ENCODE results near the gene PRKAR2B.
A peak's percentile ranks its signal among the peaks of the same experiment; 100 is the strongest.
"Not testable (repeated sequence)": the region's sequence is repeated elsewhere in the genome, so short reads cannot be mapped to it uniquely, and the experiment has no call there.

Gene PRKAR2B

GRCh38 chr7:107148721-107149120, 104.2 kb downstream of the PRKAR2B start:
- FAIRE-seq (no peak), DNase-seq (ENCODE audit: extremely low spot score, insufficient read length, low read depth) (no peak)

GRCh38 chr7:107149863-107150262, 105.4 kb downstream of the PRKAR2B start:
- DNase-seq (ENCODE audit: extremely low spot score, insufficient read length, low read depth): no peak
- no peak for FAIRE-seq

- FAIRE-seq (peak; percentile 44), DNase-seq (ENCODE audit: extremely low spot score, insufficient read length, low read depth) (no peak)
Measured at GRCh38 chr7:107150375-107151073, 106.0 kb downstream of the PRKAR2B start.

- DNase-seq (ENCODE audit: extremely low spot score, insufficient read length, low read depth) (no peak), FAIRE-seq (no peak)
Measured at GRCh38 chr7:107151538-107151937, 107.0 kb downstream of the PRKAR2B start.

- no peak for DNase-seq (ENCODE audit: extremely low spot score, insufficient read length, low read depth)
- FAIRE-seq: no peak
Measured at GRCh38 chr7:107152011-107152410, 107.5 kb downstream of the PRKAR2B start.

- DNase-seq (ENCODE audit: extremely low spot score, insufficient read length, low read depth) (no peak), FAIRE-seq (no peak)
Measured at GRCh38 chr7:107154826-107155225, 110.3 kb downstream of the PRKAR2B start.

- DNase-seq (ENCODE audit: extremely low spot score, insufficient read length, low read depth); FAIRE-seq: not testable (repeated sequence)
Measured at GRCh38 chr7:107155726-107156125, 111.2 kb downstream of the PRKAR2B start.

- FAIRE-seq (no peak), DNase-seq (ENCODE audit: extremely low spot score, insufficient read length, low read depth) (no peak)
Measured at GRCh38 chr7:107157091-107157490, 112.6 kb downstream of the PRKAR2B start.

GRCh38 chr7:107158028-107158427, 113.5 kb downstream of the PRKAR2B start:
- DNase-seq (ENCODE audit: extremely low spot score, insufficient read length, low read depth): no peak
- no peak for FAIRE-seq

GRCh38 chr7:107160389-107160788, 115.9 kb downstream of the PRKAR2B start:
- no peak for DNase-seq (ENCODE audit: extremely low spot score, insufficient read length, low read depth)
- FAIRE-seq: no peak

- FAIRE-seq (no peak), DNase-seq (ENCODE audit: extremely low spot score, insufficient read length, low read depth) (no peak)
Measured at GRCh38 chr7:107161415-107161814, 116.9 kb downstream of the PRKAR2B start.

- FAIRE-seq: no peak
- DNase-seq (ENCODE audit: extremely low spot score, insufficient read length, low read depth): no peak
Measured at GRCh38 chr7:107162475-107162874, 118.0 kb downstream of the PRKAR2B start.

GRCh38 chr7:107164092-107164491, 119.6 kb downstream of the PRKAR2B start:
- DNase-seq (ENCODE audit: extremely low spot score, insufficient read length, low read depth) (no peak), FAIRE-seq (no peak)

- FAIRE-seq: no peak
- no peak for DNase-seq (ENCODE audit: extremely low spot score, insufficient read length, low read depth)
Measured at GRCh38 chr7:107165341-107165740, 120.8 kb downstream of the PRKAR2B start.

- FAIRE-seq (no peak), DNase-seq (ENCODE audit: extremely low spot score, insufficient read length, low read depth) (no peak)
Measured at GRCh38 chr7:107166736-107167426, 122.4 kb downstream of the PRKAR2B start.

- FAIRE-seq: peak; percentile 70
- no peak for DNase-seq (ENCODE audit: extremely low spot score, insufficient read length, low read depth)
Measured at GRCh38 chr7:107167483-107168232, 123.2 kb downstream of the PRKAR2B start.

GRCh38 chr7:107168233-107169119, 124.0 kb downstream of the PRKAR2B start, which contains the start of gene HBP1:
Gene HBP1, plus strand, starts transcription at chr7:107169003. Its CDS starts 10,891 bp downstream, at chr7:107179894.
- peak; percentile 85 for DNase-seq (ENCODE audit: extremely low spot score, insufficient read length, low read depth)

GRCh38 chr7:107169120-107170050, 124.9 kb downstream of the PRKAR2B start:
- peak; percentile 59 for DNase-seq (ENCODE audit: extremely low spot score, insufficient read length, low read depth)
- peak; percentile 92 for FAIRE-seq

More at GRCh38 chr7:107168233-107169119, 124.0 kb downstream of the PRKAR2B start, which contains the start of gene HBP1:
- FAIRE-seq: peak; percentile 100
